Astrocyte (in vitro differentiated cells and primary cell): ENCODE data around the gene CRB3.

Source experiments
- CTCF ChIP-seq: IDR thresholded peaks from 2 replicates; pipeline ENCODE4 v1.5.1; 2011; ENCODE audit warnings: low read depth, mild to moderate bottlenecking, inconsistent platforms, low read length, moderate library complexity; ENCODE audit not compliant: insufficient read depth
- EZH2 ChIP-seq: IDR thresholded peaks from 2 replicates; pipeline ENCODE4 v1.6.1; 2012; ENCODE audit warnings: mild to moderate bottlenecking, low read length, inconsistent platforms; ENCODE audit not compliant: insufficient read depth

DNA sequence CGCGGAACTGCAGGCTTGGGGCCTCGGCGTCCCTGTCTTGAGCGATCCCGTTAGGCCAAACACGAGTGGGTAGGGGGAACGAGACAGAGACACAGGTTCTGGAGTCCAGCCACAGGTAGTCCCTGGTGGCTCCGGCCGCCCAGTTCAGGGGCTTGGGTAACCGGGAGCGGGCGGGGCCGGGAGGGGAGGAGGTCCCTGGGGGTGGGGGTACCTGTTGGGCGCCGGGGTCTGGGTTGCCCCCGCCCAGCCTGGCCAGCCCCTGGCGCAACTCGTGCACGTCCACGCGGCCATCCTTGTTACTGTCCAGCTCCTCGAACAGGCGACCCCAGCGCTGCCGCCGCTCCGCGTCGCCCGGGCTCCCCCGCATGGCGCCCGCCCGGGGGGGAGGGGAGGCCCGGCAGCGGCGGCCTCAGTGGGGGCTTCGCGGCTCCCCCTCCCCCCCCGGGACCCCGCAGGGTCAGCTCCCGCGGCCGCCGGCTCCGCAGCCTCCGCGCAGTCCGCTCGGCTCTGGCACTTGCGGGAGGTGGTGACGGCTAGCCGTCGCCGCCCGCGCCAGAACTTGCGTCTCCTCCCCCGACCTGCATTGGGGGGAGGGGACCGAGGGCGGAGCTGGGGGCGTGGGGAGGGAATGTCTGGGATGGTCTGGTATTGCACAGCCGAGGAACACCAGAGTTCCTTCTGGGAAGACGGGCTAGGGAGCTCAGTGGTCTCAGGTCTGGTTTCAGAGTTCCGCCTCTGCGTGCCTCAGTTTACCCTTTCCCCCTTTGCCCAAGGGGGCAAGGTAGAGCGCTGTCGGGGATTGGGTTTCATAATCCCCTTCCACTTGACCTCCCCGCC lies 4.6 kb upstream of the CRB3 start, which contains the start of gene SLC25A23:
- TF ChIP-seq CTCF (no peak), EZH2 (no peak)
